SK-N-SH treated with all-trans-retinoic acid at 6 μM for 48 hours (cell line): ENCODE data around the gene MAGEB17.

Experiments
- ATAC-seq: fragments of 200-7000 bp; cut with Tn5 transposase; 3 replicates; pipeline ENCODE4 v1.9.1; 2020; ENCODE audit warnings: mild to moderate bottlenecking, moderate library complexity
- ARNTL ChIP-seq: fragments of 450-650 bp; formaldehyde crosslinking; IDR thresholded peaks from 2 replicates; pipeline ENCODE4 v1.5.0; 2020; ENCODE audit warnings: low read depth, mild to moderate bottlenecking, moderate library complexity, borderline replicate concordance
- BACH2 ChIP-seq: fragments of 250-450 bp; sonication (Bioruptor Pico); IDR thresholded peaks from 2 replicates; pipeline ENCODE4 v1.9.0; 2021; ENCODE audit warnings: mild to moderate bottlenecking, borderline replicate concordance
- CREB5 ChIP-seq: fragments of 250-450 bp; sonication (Bioruptor Pico); IDR thresholded peaks from 2 replicates; pipeline ENCODE4 v1.5.1; 2020; ENCODE audit warnings: low read depth, mild to moderate bottlenecking, moderate library complexity
- CSDC2 ChIP-seq: fragments of 250-450 bp; sonication (Bioruptor Pico); IDR thresholded peaks from 2 replicates; pipeline ENCODE4 v1.5.0; 2020; ENCODE audit warnings: mild to moderate bottlenecking, moderate library complexity
- CSRNP3 ChIP-seq: fragments of 250-450 bp; sonication (Bioruptor Pico); IDR thresholded peaks from 2 replicates; pipeline ENCODE4 v1.5.1; 2021; ENCODE audit warnings: mild to moderate bottlenecking, moderate library complexity
- ESRRG ChIP-seq: fragments of 250-450 bp; sonication (Bioruptor Pico); IDR thresholded peaks from 2 replicates; pipeline ENCODE4 v1.6.1; 2021; ENCODE audit warnings: mild to moderate bottlenecking
- GLIS3 ChIP-seq: fragments of 250-450 bp; sonication (Bioruptor Pico); IDR thresholded peaks from 2 replicates; pipeline ENCODE4 v1.5.0; 2020; ENCODE audit warnings: mild to moderate bottlenecking, moderate library complexity
- ISL1 ChIP-seq: fragments of 250-450 bp; sonication (Bioruptor Pico); IDR thresholded peaks from 2 replicates; pipeline ENCODE4 v2.1.2; 2022; ENCODE audit warnings: mild to moderate bottlenecking, moderate library complexity
- OSR1 ChIP-seq: fragments of 250-450 bp; sonication (Bioruptor Pico); IDR thresholded peaks from 2 replicates; pipeline ENCODE4 v1.8.0; 2022; ENCODE audit warnings: moderate library complexity, mild to moderate bottlenecking, inconsistent platforms
- PATZ1 ChIP-seq: fragments of 250-450 bp; sonication (Bioruptor Pico); IDR thresholded peaks from 2 replicates; pipeline ENCODE4 v1.8.0; 2020; ENCODE audit warnings: mild to moderate bottlenecking, moderate library complexity, borderline replicate concordance
- PPARA ChIP-seq: fragments of 250-450 bp; sonication (Bioruptor Pico); IDR thresholded peaks from 2 replicates; pipeline ENCODE4 v1.5.0; 2020; ENCODE audit warnings: mild to moderate bottlenecking, borderline replicate concordance
- RARB ChIP-seq: fragments of 250-450 bp; sonication (Bioruptor Pico); IDR thresholded peaks from 2 replicates; pipeline ENCODE4 v1.8.0; 2021; ENCODE audit warnings: mild to moderate bottlenecking, moderate library complexity
- SNAI2 ChIP-seq: fragments of 250-450 bp; sonication (Bioruptor Pico); IDR thresholded peaks from 2 replicates; pipeline ENCODE4 v1.5.0; 2020; ENCODE audit warnings: mild to moderate bottlenecking, moderate library complexity
- TCF4 ChIP-seq: fragments of 250-450 bp; sonication (Bioruptor Pico); IDR thresholded peaks from 2 replicates; pipeline ENCODE4 v1.8.0; 2021; ENCODE audit warnings: mild to moderate bottlenecking, moderate library complexity, borderline replicate concordance
- TOX ChIP-seq: fragments of 250-450 bp; sonication (Bioruptor Pico); IDR thresholded peaks from 2 replicates; pipeline ENCODE4 v1.8.0; 2021; ENCODE audit warnings: mild to moderate bottlenecking, moderate library complexity, borderline replicate concordance
- TSHZ2 ChIP-seq: fragments of 250-450 bp; sonication (Bioruptor Pico); IDR thresholded peaks from 2 replicates; pipeline ENCODE4 v1.5.0; 2020; ENCODE audit warnings: mild to moderate bottlenecking, moderate library complexity
- ZC3H10 ChIP-seq: fragments of 250-450 bp; sonication (Bioruptor Pico); IDR thresholded peaks from 2 replicates; pipeline ENCODE4 v1.5.1; 2021; ENCODE audit warnings: mild to moderate bottlenecking, moderate library complexity
- ZFP3 ChIP-seq: fragments of 250-450 bp; sonication (Bioruptor Pico); IDR thresholded peaks from 2 replicates; pipeline ENCODE4 v1.5.0; 2020; ENCODE audit warnings: mild to moderate bottlenecking, moderate library complexity
- ZFP30 ChIP-seq: fragments of 450-650 bp; formaldehyde crosslinking; IDR thresholded peaks from 2 replicates; pipeline ENCODE4 v1.5.0; 2022; ENCODE audit warnings: mild to moderate bottlenecking, moderate library complexity
- ZNF70 ChIP-seq: fragments of 450-650 bp; formaldehyde crosslinking; IDR thresholded peaks from 2 replicates; pipeline ENCODE4 v1.5.0; 2020; ENCODE audit warnings: mild to moderate bottlenecking, moderate library complexity
- ZNF8 ChIP-seq: fragments of 450-650 bp; formaldehyde crosslinking; IDR thresholded peaks from 2 replicates; pipeline ENCODE4 v1.5.0; 2020; ENCODE audit warnings: mild to moderate bottlenecking, moderate library complexity

MAGEB17 gene

GRCh38 chrX:16162391-16162790 is 4.9 kb upstream of the MAGEB17 start:
- ATAC-seq, result no peak
- no peak for TF ChIP-seq ZNF8 (CRISPR knock-in tag)

GRCh38 chrX:16164748-16165147 is 2.5 kb upstream of the MAGEB17 start:
- no peak for ATAC-seq
- no peak for TF ChIP-seq CSDC2 (CRISPR knock-in tag)
- TF ChIP-seq ESRRG (CRISPR knock-in tag), result no peak
- no peak for TF ChIP-seq ISL1 (CRISPR knock-in tag)
- no peak for TF ChIP-seq RARB (CRISPR knock-in tag)
- TF ChIP-seq ZNF70 (CRISPR knock-in tag), result no peak
- TF ChIP-seq, all 23 proteins: peak for 0

GRCh38 chrX:16171039-16171438 is 3.8 kb downstream of the MAGEB17 start:
- TF ChIP-seq PPARA, result no peak
- no peak for TF ChIP-seq GLIS3 (CRISPR knock-in tag)
- TF ChIP-seq TSHZ2 (CRISPR knock-in tag), result no peak
- no peak for TF ChIP-seq TCF4 (CRISPR knock-in tag)
- TF ChIP-seq PATZ1 (CRISPR knock-in tag), result no peak
- TF ChIP-seq ARNTL (CRISPR knock-in tag), result no peak
- no peak for TF ChIP-seq ISL1 (CRISPR knock-in tag)
- TF ChIP-seq OSR1, result no peak
- TF ChIP-seq ZC3H10 (CRISPR knock-in tag), result no peak
- no peak for TF ChIP-seq CSRNP3 (CRISPR knock-in tag)
- TF ChIP-seq TOX (CRISPR knock-in tag), result no peak
- TF ChIP-seq ZNF70 (CRISPR knock-in tag), result no peak
- no peak for TF ChIP-seq ESRRG (CRISPR knock-in tag)
- TF ChIP-seq ZFP3 (CRISPR knock-in tag), result no peak
- TF ChIP-seq CSDC2 (CRISPR knock-in tag), result no peak
- no peak for TF ChIP-seq BACH2
- TF ChIP-seq RARB (CRISPR knock-in tag), result no peak
- TF ChIP-seq ZNF8 (CRISPR knock-in tag), result no peak
- no peak for TF ChIP-seq ZFP30 (CRISPR knock-in tag)
- ATAC-seq, result no peak

GRCh38 chrX:16171944-16172343 is 4.7 kb downstream of the MAGEB17 start:
- TF ChIP-seq SNAI2 (no peak), ARNTL (CRISPR knock-in tag) (no peak), TOX (CRISPR knock-in tag) (no peak), CSRNP3 (CRISPR knock-in tag) (no peak), ZC3H10 (CRISPR knock-in tag) (no peak), TSHZ2 (CRISPR knock-in tag) (no peak), ZNF8 (CRISPR knock-in tag) (no peak), ESRRG (CRISPR knock-in tag) (no peak), ZFP30 (CRISPR knock-in tag) (no peak), ZNF70 (CRISPR knock-in tag) (no peak), PPARA (no peak), CREB5 (no peak), GLIS3 (CRISPR knock-in tag) (no peak), RARB (CRISPR knock-in tag) (no peak), BACH2 (no peak)
- ATAC-seq, result no peak
